ENCODE measurements around the gene CYLC1.

DNA sequence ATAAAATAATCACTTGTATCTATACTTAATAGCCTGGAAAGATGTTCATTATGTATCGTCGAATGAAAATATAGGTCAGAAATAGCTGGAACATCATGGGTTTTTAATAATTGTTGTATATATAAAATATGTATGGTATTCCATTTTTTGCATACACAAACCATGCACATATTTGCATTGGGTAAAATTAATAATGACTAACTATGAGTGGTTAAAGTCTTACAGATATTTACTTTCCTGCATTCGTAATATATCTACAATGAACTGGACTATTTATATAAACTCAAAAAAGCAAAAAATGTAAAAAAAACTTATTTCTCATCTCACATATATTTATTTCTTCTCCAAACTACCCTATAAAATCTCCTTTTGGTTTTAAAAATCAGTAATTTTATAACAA lies 46.0 kb downstream of the CYLC1 start:
- TF ChIP-seq, protein P1, sequence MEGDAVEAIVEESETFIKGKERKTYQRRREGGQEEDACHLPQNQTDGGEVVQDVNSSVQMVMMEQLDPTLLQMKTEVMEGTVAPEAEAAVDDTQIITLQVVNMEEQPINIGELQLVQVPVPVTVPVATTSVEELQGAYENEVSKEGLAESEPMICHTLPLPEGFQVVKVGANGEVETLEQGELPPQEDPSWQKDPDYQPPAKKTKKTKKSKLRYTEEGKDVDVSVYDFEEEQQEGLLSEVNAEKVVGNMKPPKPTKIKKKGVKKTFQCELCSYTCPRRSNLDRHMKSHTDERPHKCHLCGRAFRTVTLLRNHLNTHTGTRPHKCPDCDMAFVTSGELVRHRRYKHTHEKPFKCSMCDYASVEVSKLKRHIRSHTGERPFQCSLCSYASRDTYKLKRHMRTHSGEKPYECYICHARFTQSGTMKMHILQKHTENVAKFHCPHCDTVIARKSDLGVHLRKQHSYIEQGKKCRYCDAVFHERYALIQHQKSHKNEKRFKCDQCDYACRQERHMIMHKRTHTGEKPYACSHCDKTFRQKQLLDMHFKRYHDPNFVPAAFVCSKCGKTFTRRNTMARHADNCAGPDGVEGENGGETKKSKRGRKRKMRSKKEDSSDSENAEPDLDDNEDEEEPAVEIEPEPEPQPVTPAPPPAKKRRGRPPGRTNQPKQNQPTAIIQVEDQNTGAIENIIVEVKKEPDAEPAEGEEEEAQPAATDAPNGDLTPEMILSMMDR (IDR thresholded peaks at IDR 0.05) = no peak
- TF ChIP-seq POLR2A (IDR thresholded peaks at IDR 0.05) = no peak

Measured in body of pancreas (tissue), 4 donors.